WTC11 (cell line): ENCODE results near the gene PACS1. TPM values are rescaled to one million over a fixed set of nuclear protein-coding genes. Genes with fewer than 3 reads are reported as not detected.
A peak's percentile ranks its signal among the peaks of the same experiment; 100 is the strongest.
"Not testable (repeated sequence)": the region's sequence is repeated elsewhere in the genome, so short reads cannot be mapped to it uniquely, and the experiment has no call there.

ENCODE experiments used
- ATAC-seq: fragments of 200-7000 bp; cut with Tn5 transposase; 2 replicates; pipeline ENCODE4 v1.10.0; 2021; ENCODE audit warnings: mild to moderate bottlenecking, moderate library complexity
- CTCF ChIA-PET: fragments of 300-600 bp; sonication (Branson Sonifier 250); formaldehyde crosslinking; loops from one replicate; lab custom pipeline; 2021; ENCODE audit warnings: antibody characterized with exemption; lab: Charles Lee
- POLR2A ChIA-PET: fragments of 350-600 bp; sonication (Branson Sonifier 250); formaldehyde crosslinking; loops from one replicate; lab custom pipeline; 2021; ENCODE audit warnings: antibody characterized with exemption; lab: Charles Lee
- DNase-seq: peaks from one replicate; pipeline ENCODE4 v3.0.0; 2021; ENCODE audit warnings: low spot score
- H3K27ac Mint-ChIP-seq: 2 replicates; pipeline ENCODE4 v1.8.0; 2021; ENCODE audit warnings: mixed read lengths
- H3K27me3 Mint-ChIP-seq: 2 replicates; pipeline ENCODE4 v1.8.0; 2021; ENCODE audit warnings: low read depth, mild to moderate bottlenecking, moderate library complexity, mixed read lengths
- H3K36me3 Mint-ChIP-seq: 2 replicates; pipeline ENCODE4 v1.8.0; 2021; ENCODE audit warnings: mixed read lengths
- H3K4me1 Mint-ChIP-seq: 2 replicates; pipeline ENCODE4 v1.8.0; 2022; ENCODE audit warnings: mixed read lengths
- H3K4me3 Mint-ChIP-seq: 2 replicates; pipeline ENCODE4 v1.8.0; 2021; ENCODE audit warnings: mild to moderate bottlenecking, moderate library complexity, mixed read lengths
- H3K9me3 Mint-ChIP-seq: 2 replicates; pipeline ENCODE4 v1.8.0; 2021; ENCODE audit warnings: mixed read lengths
- CREB1 ChIP-seq: sonication (generic); formaldehyde crosslinking; IDR thresholded peaks from 2 replicates; pipeline ENCODE4 v1.8.0; 2023; ENCODE audit warnings: mild to moderate bottlenecking, missing genetic modification reagents
- ELF4 ChIP-seq: sonication (generic); formaldehyde crosslinking; IDR thresholded peaks from 2 replicates; pipeline ENCODE4 v1.8.1; 2022; ENCODE audit warnings: low read depth, mild to moderate bottlenecking, moderate library complexity, missing genetic modification reagents
- GTF2I ChIP-seq: fragments of 250-450 bp; sonication (Bioruptor Pico); conservative IDR thresholded peaks from 2 replicates; pipeline ENCODE4 v1.4.0; 2021; ENCODE audit warnings: mild to moderate bottlenecking
- MYBL2 ChIP-seq: sonication (generic); formaldehyde crosslinking; IDR thresholded peaks from 2 replicates; pipeline ENCODE4 v1.8.1; 2023; ENCODE audit warnings: mild to moderate bottlenecking, moderate library complexity, missing genetic modification reagents
- SMAD4 ChIP-seq: sonication (generic); formaldehyde crosslinking; IDR thresholded peaks from 2 replicates; pipeline ENCODE4 v1.8.0; 2022; ENCODE audit warnings: mild to moderate bottlenecking, missing genetic modification reagents
- TEAD1 ChIP-seq: sonication (generic); formaldehyde crosslinking; IDR thresholded peaks from 2 replicates; pipeline ENCODE4 v1.8.0; 2022; ENCODE audit warnings: mild to moderate bottlenecking, missing genetic modification reagents
- ZBTB21 ChIP-seq: sonication (generic); formaldehyde crosslinking; IDR thresholded peaks from 2 replicates; pipeline ENCODE4 v1.8.1; 2023; ENCODE audit warnings: mild to moderate bottlenecking, missing genetic modification reagents, borderline replicate concordance
- ZNF232 ChIP-seq: sonication (generic); formaldehyde crosslinking; IDR thresholded peaks from 2 replicates; pipeline ENCODE4 v1.8.0; 2022; ENCODE audit warnings: mild to moderate bottlenecking, missing genetic modification reagents
- ZNF317 ChIP-seq: sonication (generic); formaldehyde crosslinking; IDR thresholded peaks from 2 replicates; pipeline ENCODE4 v1.8.1; 2023; ENCODE audit warnings: low read depth, mild to moderate bottlenecking, moderate library complexity, missing genetic modification reagents, borderline replicate concordance
- total RNA-seq: library from RNA; stranded (reverse); gene quantifications from 3 replicates; pipeline ENCODE4 v1.2.3, GENCODE V29; 2021
- TF ChIP-seq, protein P1 (sequence below): fragments of 250-450 bp; sonication (Bioruptor Pico); conservative IDR thresholded peaks from 2 replicates; pipeline ENCODE4 v1.9.0; 2021; ENCODE audit warnings: mild to moderate bottlenecking
- TF ChIP-seq, protein P2 (sequence below): sonication (generic); formaldehyde crosslinking; IDR thresholded peaks from 2 replicates; pipeline ENCODE4 v1.8.0; 2022; ENCODE audit warnings: mild to moderate bottlenecking, missing genetic modification reagents
- TF ChIP-seq, protein P3 (sequence below): fragments of 250-450 bp; sonication (Bioruptor Pico); IDR thresholded peaks from 2 replicates; pipeline ENCODE4 v1.9.0; 2021; ENCODE audit warnings: moderate library complexity, mild to moderate bottlenecking, inconsistent platforms, borderline replicate concordance
- TF ChIP-seq, protein P4 (sequence below): fragments of 250-450 bp; sonication (Bioruptor Pico); IDR thresholded peaks from 2 replicates; pipeline ENCODE4 v1.9.0; 2021; ENCODE audit warnings: mild to moderate bottlenecking, borderline replicate concordance

PACS1 gene
- total RNA-seq, 1 experiment from 2014 or later: 34.8 TPM

DNA sequence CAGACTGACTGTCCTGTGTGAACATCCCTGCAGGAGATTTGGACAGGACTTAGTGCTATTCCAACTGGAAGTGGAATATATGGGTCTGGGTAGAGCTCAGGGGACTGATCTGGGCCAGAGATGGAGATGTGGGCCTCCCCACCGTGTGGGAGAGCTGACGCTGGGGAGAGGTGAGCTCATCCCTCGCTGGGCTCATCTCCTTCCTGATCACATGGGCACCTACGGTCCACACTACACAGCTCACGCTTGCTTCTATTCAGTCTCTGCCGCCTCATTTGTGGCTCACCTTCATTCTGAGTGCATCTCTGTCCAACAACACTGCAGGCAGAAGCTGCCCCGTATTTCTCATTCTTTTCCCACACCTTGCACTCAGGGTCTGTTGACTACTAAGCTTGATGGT is 181.7 kb downstream of the PACS1 start (continued):
- TF ChIP-seq, protein P1, sequence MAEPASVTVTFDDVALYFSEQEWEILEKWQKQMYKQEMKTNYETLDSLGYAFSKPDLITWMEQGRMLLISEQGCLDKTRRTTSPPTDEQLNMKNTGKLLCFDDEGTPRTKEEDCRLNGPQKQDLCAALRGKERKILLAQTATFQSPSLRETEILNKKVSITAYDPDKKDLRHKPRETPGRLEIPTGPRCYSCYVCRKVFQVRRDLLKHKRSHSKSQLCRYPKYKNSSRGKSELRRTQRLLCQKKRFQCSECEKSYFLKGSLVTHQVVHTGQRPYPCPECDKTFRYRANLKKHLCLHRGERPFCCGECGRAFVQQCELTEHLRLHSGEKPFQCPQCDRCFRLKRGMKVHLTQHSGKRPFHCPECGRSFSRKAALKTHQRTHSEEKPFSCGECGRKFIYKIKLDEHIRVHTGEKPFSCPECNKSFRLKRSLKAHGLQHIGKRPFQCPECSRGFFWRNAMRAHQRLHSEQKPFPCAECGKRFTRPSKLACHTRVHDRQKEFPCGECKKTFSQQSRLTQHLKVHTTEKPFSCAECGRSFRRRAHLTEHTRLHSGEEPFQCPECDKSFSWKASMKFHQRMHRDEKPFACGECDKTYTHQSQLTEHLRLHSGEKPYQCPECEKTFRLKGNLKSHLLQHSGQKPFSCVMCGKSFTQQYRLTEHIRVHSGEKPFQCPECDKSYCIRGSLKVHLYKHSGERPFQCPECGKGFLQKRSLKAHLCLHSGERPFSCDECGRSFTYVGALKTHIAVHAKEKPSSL: no peak
- TF ChIP-seq, all 79 proteins: peak for 0

DNA sequence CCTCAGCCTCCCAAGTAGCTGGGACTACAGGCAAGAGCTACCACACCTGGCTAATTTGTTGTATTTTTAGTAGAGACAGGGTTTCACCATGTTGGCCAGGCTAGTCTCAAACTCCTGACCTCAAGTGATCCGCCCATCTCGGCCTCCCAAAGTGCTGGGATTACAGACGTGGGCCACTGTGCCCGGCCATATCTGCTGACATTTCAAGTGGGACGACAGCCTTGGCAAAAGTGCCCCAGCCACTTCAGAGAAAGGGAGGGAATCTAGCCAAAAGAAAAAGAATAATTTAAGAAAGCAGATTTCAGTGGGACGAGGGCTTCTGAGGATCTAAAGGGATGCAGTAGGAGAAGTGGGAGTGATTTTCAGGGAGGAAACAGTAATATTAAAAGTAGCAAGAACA is 183.0 kb downstream of the PACS1 start:
- ATAC-seq, H3K4me3 Mint-ChIP-seq, H3K9me3 Mint-ChIP-seq, H3K36me3 Mint-ChIP-seq, DNase-seq, H3K27ac Mint-ChIP-seq, CTCF ChIA-PET, POLR2A ChIA-PET, H3K27me3 Mint-ChIP-seq, H3K4me1 Mint-ChIP-seq: not testable (repeated sequence)

DNA sequence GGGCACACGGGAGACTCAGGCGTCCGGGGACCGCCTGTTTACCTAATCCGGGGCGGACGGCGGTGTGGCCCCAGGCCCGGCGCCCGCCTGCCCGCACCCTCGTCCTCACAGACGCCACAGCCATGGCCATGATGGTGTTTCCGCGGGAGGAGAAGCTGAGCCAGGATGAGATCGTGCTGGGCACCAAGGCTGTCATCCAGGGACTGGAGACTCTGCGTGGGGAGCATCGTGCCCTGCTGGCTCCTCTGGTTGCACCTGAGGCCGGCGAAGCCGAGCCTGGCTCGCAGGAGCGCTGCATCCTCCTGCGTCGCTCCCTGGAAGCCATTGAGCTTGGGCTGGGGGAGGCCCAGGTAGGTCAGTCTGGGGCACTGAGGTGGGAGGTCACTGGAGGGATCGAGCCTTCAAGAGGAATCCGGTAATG is 188.4 kb downstream of the PACS1 start:
- ChIA-PET POLR2A (no interaction called here), CTCF (interaction anchor here (0.6 to 1.2 kb wide), 6 partner anchors 22 to 213 kb away, joined by 3 to 11 read pairs (median 4); no protein-coding TSS in a partner anchor)
- H3K27me3 Mint-ChIP-seq: peaks cover 3% of the 10 kb centered on the region
- no peak overlapping the region for H3K27ac Mint-ChIP-seq
- DNase-seq: no peak
- no peak; the same call in 1 of the 2 replicates for ATAC-seq
- H3K4me3 Mint-ChIP-seq: peak overlapping the region; percentile 88
- peaks cover 32% of the 10 kb centered on the region for H3K36me3 Mint-ChIP-seq
- no peak; the same call in 1 of the 2 replicates for TF ChIP-seq MYBL2 (CRISPR knock-in tag)
- TF ChIP-seq, protein P2, sequence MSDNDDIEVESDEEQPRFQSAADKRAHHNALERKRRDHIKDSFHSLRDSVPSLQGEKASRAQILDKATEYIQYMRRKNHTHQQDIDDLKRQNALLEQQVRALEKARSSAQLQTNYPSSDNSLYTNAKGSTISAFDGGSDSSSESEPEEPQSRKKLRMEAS (CRISPR knock-in tag): peak; percentile 14; the same call in 1 of the 2 replicates
- 0 out of 2 replicates have a peak, but pooled peaks have one; percentile 1 for TF ChIP-seq TEAD1 (CRISPR knock-in tag)
- TF ChIP-seq ELF4 (CRISPR knock-in tag): no peak
- 0 out of 2 replicates have a peak, but pooled peaks have one; percentile 41 for TF ChIP-seq SMAD4 (CRISPR knock-in tag)
- TF ChIP-seq ZBTB21 (CRISPR knock-in tag): 0 out of 2 replicates have a peak, but pooled peaks have one; percentile 23
- peaks cover 15% of the 10 kb centered on the region for H3K4me1 Mint-ChIP-seq
- H3K9me3 Mint-ChIP-seq: no peaks in the 10 kb centered on the region

DNA sequence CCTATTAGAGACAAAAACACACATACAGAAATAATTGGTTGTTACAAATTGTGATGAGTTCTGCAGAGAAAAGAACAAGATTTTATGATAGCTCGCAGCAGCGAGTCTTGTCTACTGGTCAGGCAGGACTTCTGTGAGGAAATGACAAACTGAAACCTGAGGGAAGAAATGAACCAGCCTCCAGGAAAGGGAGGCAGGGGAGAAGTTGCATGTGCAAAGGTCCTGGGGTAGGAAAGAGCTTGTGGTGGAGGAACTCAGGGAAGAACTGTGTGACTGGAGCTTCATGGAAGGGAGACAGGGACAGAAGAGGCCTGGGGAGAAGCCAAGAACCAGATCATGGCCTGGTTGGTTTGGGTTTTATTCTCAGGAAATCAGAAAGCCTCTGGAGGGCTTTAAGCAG is 189.2 kb downstream of the PACS1 start:
- no peaks in the 10 kb centered on the region for H3K9me3 Mint-ChIP-seq
- POLR2A ChIA-PET: no interaction called here
- no peak for ATAC-seq

More for the DNA sequence above, 189.2 kb downstream of the PACS1 start:
- CTCF ChIA-PET: interaction anchor here (0.6 to 1.2 kb wide), 7 partner anchors 21 to 371 kb away, joined by 3 to 11 read pairs (median 5); partner anchors contain the start of gene FIBP
- Mint-ChIP-seq H3K4me3 (peak overlapping the region; percentile 88), H3K4me1 (peaks cover 13% of the 10 kb centered on the region), H3K27ac (no peak overlapping the region; the same call in 1 of the 2 replicates), H3K27me3 (peaks cover 3% of the 10 kb centered on the region), H3K36me3 (peaks cover 34% of the 10 kb centered on the region)
- DNase-seq: no peak
- TF ChIP-seq CREB1 (no peak), GTF2I (CRISPR knock-in tag) (peak; percentile 76), ZNF232 (CRISPR knock-in tag) (no peak), ZNF317 (CRISPR knock-in tag) (no peak)
- TF ChIP-seq, protein P3, sequence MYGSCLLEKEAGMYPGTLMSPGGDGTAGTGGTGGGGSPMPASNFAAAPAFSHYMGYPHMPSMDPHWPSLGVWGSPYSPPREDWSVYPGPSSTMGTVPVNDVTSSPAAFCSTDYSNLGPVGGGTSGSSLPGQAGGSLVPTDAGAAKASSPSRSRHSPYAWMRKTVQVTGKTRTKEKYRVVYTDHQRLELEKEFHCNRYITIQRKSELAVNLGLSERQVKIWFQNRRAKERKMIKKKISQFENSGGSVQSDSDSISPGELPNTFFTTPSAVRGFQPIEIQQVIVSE (CRISPR knock-in tag): no peak
- TF ChIP-seq, protein P4, sequence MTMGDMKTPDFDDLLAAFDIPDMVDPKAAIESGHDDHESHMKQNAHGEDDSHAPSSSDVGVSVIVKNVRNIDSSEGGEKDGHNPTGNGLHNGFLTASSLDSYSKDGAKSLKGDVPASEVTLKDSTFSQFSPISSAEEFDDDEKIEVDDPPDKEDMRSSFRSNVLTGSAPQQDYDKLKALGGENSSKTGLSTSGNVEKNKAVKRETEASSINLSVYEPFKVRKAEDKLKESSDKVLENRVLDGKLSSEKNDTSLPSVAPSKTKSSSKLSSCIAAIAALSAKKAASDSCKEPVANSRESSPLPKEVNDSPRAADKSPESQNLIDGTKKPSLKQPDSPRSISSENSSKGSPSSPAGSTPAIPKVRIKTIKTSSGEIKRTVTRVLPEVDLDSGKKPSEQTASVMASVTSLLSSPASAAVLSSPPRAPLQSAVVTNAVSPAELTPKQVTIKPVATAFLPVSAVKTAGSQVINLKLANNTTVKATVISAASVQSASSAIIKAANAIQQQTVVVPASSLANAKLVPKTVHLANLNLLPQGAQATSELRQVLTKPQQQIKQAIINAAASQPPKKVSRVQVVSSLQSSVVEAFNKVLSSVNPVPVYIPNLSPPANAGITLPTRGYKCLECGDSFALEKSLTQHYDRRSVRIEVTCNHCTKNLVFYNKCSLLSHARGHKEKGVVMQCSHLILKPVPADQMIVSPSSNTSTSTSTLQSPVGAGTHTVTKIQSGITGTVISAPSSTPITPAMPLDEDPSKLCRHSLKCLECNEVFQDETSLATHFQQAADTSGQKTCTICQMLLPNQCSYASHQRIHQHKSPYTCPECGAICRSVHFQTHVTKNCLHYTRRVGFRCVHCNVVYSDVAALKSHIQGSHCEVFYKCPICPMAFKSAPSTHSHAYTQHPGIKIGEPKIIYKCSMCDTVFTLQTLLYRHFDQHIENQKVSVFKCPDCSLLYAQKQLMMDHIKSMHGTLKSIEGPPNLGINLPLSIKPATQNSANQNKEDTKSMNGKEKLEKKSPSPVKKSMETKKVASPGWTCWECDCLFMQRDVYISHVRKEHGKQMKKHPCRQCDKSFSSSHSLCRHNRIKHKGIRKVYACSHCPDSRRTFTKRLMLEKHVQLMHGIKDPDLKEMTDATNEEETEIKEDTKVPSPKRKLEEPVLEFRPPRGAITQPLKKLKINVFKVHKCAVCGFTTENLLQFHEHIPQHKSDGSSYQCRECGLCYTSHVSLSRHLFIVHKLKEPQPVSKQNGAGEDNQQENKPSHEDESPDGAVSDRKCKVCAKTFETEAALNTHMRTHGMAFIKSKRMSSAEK: no peak
